ENCODE data around the gene RTN1.

RTN1 gene

GRCh38 chr14:59905188-59905587, 34.6 kb upstream of the RTN1 start:
- TF ChIP-seq CTCF (IDR thresholded peaks at IDR 0.05) = no peak
- H3K4me3 ChIP-seq = no peak overlapping the region
- no peak for DNase-seq (ENCODE audit: low spot score)
- no peak overlapping the region for H3K27ac ChIP-seq

GRCh38 chr14:59904184-59904583, 33.6 kb upstream of the RTN1 start:
- no peak for DNase-seq (ENCODE audit: low spot score)
- no peak overlapping the region for H3K27ac ChIP-seq
- H3K4me3 ChIP-seq = no peak overlapping the region
- TF ChIP-seq CTCF (IDR thresholded peaks at IDR 0.05) = no peak

- TF ChIP-seq CTCF (IDR thresholded peaks at IDR 0.05) = no peak
- H3K27ac ChIP-seq = no peak overlapping the region
- no peak for DNase-seq (ENCODE audit: low spot score)
- H3K4me3 ChIP-seq = no peak overlapping the region
These were observed 30.0 kb upstream of the RTN1 start for GRCh38 chr14:59900556-59900955.

- no peak for TF ChIP-seq CTCF (IDR thresholded peaks at IDR 0.05)
- no peak overlapping the region for H3K27ac ChIP-seq
- no peak for DNase-seq (ENCODE audit: low spot score)
These were observed 27.3 kb upstream of the RTN1 start for GRCh38 chr14:59897757-59898383.

GRCh38 chr14:59895721-59896120, 25.1 kb upstream of the RTN1 start:
- H3K27ac ChIP-seq = no peak overlapping the region
- no peak overlapping the region for H3K4me3 ChIP-seq
- DNase-seq (ENCODE audit: low spot score) = no peak
- no peak for TF ChIP-seq CTCF (IDR thresholded peaks at IDR 0.05)

More at GRCh38 chr14:59897757-59898383, 27.3 kb upstream of the RTN1 start:
- no peak overlapping the region for H3K4me3 ChIP-seq

- DNase-seq (ENCODE audit: low spot score) = no peak
- no peak for TF ChIP-seq CTCF (IDR thresholded peaks at IDR 0.05)
- no peak overlapping the region for H3K27ac ChIP-seq
- no peak overlapping the region for H3K4me3 ChIP-seq
These were observed 20.1 kb upstream of the RTN1 start for GRCh38 chr14:59890676-59891075.

- no peak for DNase-seq (ENCODE audit: low spot score)
- Histone ChIP-seq H3K27ac (no peak overlapping the region), H3K4me3 (no peak overlapping the region)
- TF ChIP-seq CTCF (IDR thresholded peaks at IDR 0.05) = no peak
These were observed 12.4 kb upstream of the RTN1 start for GRCh38 chr14:59882957-59883356.
